ENCODE measurements around the gene SLC7A14. TPM values are rescaled to one million over a fixed set of nuclear protein-coding genes. Genes with fewer than 3 reads are reported as not detected.

The SLC7A14 gene
- total and polyA plus RNA-seq, 2 donors (not counting 1 experiment from before 2014, with no cell fraction given) = not detected

- no peaks in the 10 kb centered on the region for H3K9me3 Mint-ChIP-seq (ENCODE audit: insufficient read depth)
- H3K4me3 Mint-ChIP-seq = no peak overlapping the region
- DNase-seq = no peak
- H3K4me1 ChIP-seq (ENCODE audit: control insufficient read depth in 2 of 2, insufficient read depth in 2 of 2, low read length in 2 of 2) = no peaks in the 10 kb centered on the region
- H3K79me2 ChIP-seq (ENCODE audit: control insufficient read depth, insufficient read depth, low read length) = no peaks in the 10 kb centered on the region
- no peaks in the 10 kb centered on the region for H3K36me3 ChIP-seq (replicated peaks in 1 of 2; ENCODE audit: control extremely low read depth in 1 of 2, control insufficient read depth in 1 of 2, extremely low read depth in 1 of 2, insufficient read depth in 2 of 2, low read length in 1 of 2)
- H4K20me1 ChIP-seq (ENCODE audit: control insufficient read depth, insufficient read depth, low read length, poor library complexity, severe bottlenecking) = no peaks in the 10 kb centered on the region
- H3K27ac ChIP-seq (ENCODE audit: low read length in 2 of 2) = no peak overlapping the region
- peaks cover 37% of the 10 kb centered on the region for H3K27me3 Mint-ChIP-seq
- CTCF ChIA-PET = no interaction called here
- TF ChIP-seq, protein P1, sequence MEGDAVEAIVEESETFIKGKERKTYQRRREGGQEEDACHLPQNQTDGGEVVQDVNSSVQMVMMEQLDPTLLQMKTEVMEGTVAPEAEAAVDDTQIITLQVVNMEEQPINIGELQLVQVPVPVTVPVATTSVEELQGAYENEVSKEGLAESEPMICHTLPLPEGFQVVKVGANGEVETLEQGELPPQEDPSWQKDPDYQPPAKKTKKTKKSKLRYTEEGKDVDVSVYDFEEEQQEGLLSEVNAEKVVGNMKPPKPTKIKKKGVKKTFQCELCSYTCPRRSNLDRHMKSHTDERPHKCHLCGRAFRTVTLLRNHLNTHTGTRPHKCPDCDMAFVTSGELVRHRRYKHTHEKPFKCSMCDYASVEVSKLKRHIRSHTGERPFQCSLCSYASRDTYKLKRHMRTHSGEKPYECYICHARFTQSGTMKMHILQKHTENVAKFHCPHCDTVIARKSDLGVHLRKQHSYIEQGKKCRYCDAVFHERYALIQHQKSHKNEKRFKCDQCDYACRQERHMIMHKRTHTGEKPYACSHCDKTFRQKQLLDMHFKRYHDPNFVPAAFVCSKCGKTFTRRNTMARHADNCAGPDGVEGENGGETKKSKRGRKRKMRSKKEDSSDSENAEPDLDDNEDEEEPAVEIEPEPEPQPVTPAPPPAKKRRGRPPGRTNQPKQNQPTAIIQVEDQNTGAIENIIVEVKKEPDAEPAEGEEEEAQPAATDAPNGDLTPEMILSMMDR (IDR thresholded peaks at IDR 0.05) = no peak
- no peak for TF ChIP-seq EZH2 (IDR thresholded peaks at IDR 0.05; ENCODE audit: borderline replicate concordance, insufficient read depth, low read depth, low read length, poor library complexity, severe bottlenecking)
- POLR2A ChIA-PET = no interaction called here
- no peaks in the 10 kb centered on the region for H3K9me3 ChIP-seq (ENCODE audit: control extremely low read depth in 1 of 3, control insufficient read depth in 2 of 3, insufficient read depth in 1 of 3, low read length in 2 of 3)
- H3K9ac ChIP-seq (ENCODE audit: low read length) = no peak overlapping the region
- H3K27ac Mint-ChIP-seq = no peak overlapping the region
- H3K27me3 ChIP-seq (replicated peaks in 1 of 4; ENCODE audit: control extremely low read depth in 1 of 4, control insufficient read depth in 3 of 4, insufficient read depth in 4 of 4, low read length in 3 of 4) = no peaks in the 10 kb centered on the region
- H3K4me2 ChIP-seq (replicated peaks; ENCODE audit: low read depth, low read length, poor library complexity, severe bottlenecking) = no peak overlapping the region
- H3K4me3 ChIP-seq (ENCODE audit: control extremely low read depth in 1 of 5, extremely low read depth in 1 of 5, insufficient read depth in 1 of 5, low read depth in 2 of 5, low read length in 4 of 5) = no peak overlapping the region
- H3K4me1 Mint-ChIP-seq = no peaks in the 10 kb centered on the region
- H2AFZ ChIP-seq (ENCODE audit: insufficient read depth, low read depth, low read length, poor library complexity, severe bottlenecking) = no peak overlapping the region
- no CpG with 5 or more reads among the region's 8 CpGs for WGBS (ENCODE audit: insufficient coverage)
- no peak for ATAC-seq (ENCODE audit: low read depth)
- intact Hi-C loops (cut with micrococcal nuclease) = no loop called here
Observed at GRCh38 chr3:170528726-170529125, 57.1 kb downstream of the SLC7A14 start.

GRCh38 chr3:170524073-170524472, 61.8 kb downstream of the SLC7A14 start:
- Histone ChIP-seq H3K4me3 (ENCODE audit: control extremely low read depth in 1 of 5, extremely low read depth in 1 of 5, insufficient read depth in 1 of 5, low read depth in 2 of 5, low read length in 4 of 5) (no peak overlapping the region), H3K9me3 (ENCODE audit: control extremely low read depth in 1 of 3, control insufficient read depth in 2 of 3, insufficient read depth in 1 of 3, low read length in 2 of 3) (no peaks in the 10 kb centered on the region), H3K4me2 (replicated peaks; ENCODE audit: low read depth, low read length, poor library complexity, severe bottlenecking) (no peak overlapping the region), H3K4me1 (ENCODE audit: control insufficient read depth in 2 of 2, insufficient read depth in 2 of 2, low read length in 2 of 2) (no peaks in the 10 kb centered on the region), H3K36me3 (replicated peaks in 1 of 2; ENCODE audit: control extremely low read depth in 1 of 2, control insufficient read depth in 1 of 2, extremely low read depth in 1 of 2, insufficient read depth in 2 of 2, low read length in 1 of 2) (no peaks in the 10 kb centered on the region), H3K27me3 (replicated peaks in 1 of 4; ENCODE audit: control extremely low read depth in 1 of 4, control insufficient read depth in 3 of 4, insufficient read depth in 4 of 4, low read length in 3 of 4) (peaks cover 0 to 4% (median 0%) of the 10 kb centered on the region in 4 experiments), H2AFZ (ENCODE audit: insufficient read depth, low read depth, low read length, poor library complexity, severe bottlenecking) (no peak overlapping the region), H3K9ac (ENCODE audit: low read length) (no peak overlapping the region), H3K79me2 (ENCODE audit: control insufficient read depth, insufficient read depth, low read length) (no peaks in the 10 kb centered on the region), H4K20me1 (ENCODE audit: control insufficient read depth, insufficient read depth, low read length, poor library complexity, severe bottlenecking) (no peaks in the 10 kb centered on the region), H3K27ac (ENCODE audit: low read length in 2 of 2) (no peak overlapping the region)
- intact Hi-C loops (cut with micrococcal nuclease) = no loop called here
- no peak overlapping the region for H3K27ac Mint-ChIP-seq
- H3K27me3 Mint-ChIP-seq = peaks cover 18% of the 10 kb centered on the region
- H3K9me3 Mint-ChIP-seq (ENCODE audit: insufficient read depth) = no peaks in the 10 kb centered on the region
- POLR2A ChIA-PET = no interaction called here
- TF ChIP-seq, protein P1 (IDR thresholded peaks at IDR 0.05) = no peak
- no peak for TF ChIP-seq EZH2 (IDR thresholded peaks at IDR 0.05; ENCODE audit: borderline replicate concordance, insufficient read depth, low read depth, low read length, poor library complexity, severe bottlenecking)
- no peaks in the 10 kb centered on the region for H3K4me1 Mint-ChIP-seq
- ATAC-seq (ENCODE audit: low read depth) (no peak), DNase-seq (no peak)
- no peak overlapping the region for H3K4me3 Mint-ChIP-seq
- CTCF ChIA-PET = no interaction called here
